Hepatocyte (in vitro differentiated cells): ENCODE data around the gene LSAMP.

Experiments
- EZH2 ChIP-seq: fragments of 200-600 bp; sonication (generic); IDR thresholded peaks from 2 replicates; pipeline ENCODE4 v1.6.1; 2016; ENCODE audit warnings: antibody characterized with exemption, mild to moderate bottlenecking, borderline replicate concordance
- TF ChIP-seq, protein P1 (sequence below): fragments of 200-600 bp; sonication (generic); IDR thresholded peaks from 2 replicates; pipeline ENCODE4 v1.5.1; 2016; ENCODE audit warnings: antibody characterized with exemption, mild to moderate bottlenecking; ENCODE audit not compliant: poor library complexity

DNA sequence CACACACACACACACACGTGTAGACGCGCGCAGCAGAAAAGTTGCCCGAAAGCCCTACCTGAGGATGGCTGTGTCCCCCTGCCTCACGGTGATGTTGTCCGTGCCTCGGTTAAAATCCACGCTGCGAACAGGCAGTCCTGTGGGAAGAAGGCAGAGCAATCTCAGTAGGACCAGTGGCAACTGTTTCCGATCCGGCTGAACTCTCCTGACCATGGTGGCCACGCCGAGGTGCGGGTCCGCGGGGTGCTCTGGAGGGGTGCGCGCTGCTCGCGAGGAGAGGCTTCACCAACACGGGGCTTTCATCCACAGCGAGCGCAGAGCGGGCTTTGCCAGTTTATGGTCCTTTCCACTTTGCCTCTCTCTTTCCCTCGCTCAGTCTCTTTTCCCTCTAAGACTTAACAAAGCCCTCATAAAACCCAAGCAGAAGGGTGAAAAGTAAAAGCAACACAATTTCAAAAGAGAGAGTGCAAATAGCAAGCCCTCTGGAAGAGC is 422 bp downstream of the LSAMP start:
- TF ChIP-seq, protein P1, sequence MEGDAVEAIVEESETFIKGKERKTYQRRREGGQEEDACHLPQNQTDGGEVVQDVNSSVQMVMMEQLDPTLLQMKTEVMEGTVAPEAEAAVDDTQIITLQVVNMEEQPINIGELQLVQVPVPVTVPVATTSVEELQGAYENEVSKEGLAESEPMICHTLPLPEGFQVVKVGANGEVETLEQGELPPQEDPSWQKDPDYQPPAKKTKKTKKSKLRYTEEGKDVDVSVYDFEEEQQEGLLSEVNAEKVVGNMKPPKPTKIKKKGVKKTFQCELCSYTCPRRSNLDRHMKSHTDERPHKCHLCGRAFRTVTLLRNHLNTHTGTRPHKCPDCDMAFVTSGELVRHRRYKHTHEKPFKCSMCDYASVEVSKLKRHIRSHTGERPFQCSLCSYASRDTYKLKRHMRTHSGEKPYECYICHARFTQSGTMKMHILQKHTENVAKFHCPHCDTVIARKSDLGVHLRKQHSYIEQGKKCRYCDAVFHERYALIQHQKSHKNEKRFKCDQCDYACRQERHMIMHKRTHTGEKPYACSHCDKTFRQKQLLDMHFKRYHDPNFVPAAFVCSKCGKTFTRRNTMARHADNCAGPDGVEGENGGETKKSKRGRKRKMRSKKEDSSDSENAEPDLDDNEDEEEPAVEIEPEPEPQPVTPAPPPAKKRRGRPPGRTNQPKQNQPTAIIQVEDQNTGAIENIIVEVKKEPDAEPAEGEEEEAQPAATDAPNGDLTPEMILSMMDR, result no peak
- no peak for TF ChIP-seq EZH2
